ENCODE results near the gene C1orf35. TPM values are rescaled to one million over a fixed set of nuclear protein-coding genes. Genes with fewer than 3 reads are reported as not detected.

The C1orf35 gene
- total RNA-seq, 2 donors from 2014 or later: 9.1 to 9.7 TPM

DNA sequence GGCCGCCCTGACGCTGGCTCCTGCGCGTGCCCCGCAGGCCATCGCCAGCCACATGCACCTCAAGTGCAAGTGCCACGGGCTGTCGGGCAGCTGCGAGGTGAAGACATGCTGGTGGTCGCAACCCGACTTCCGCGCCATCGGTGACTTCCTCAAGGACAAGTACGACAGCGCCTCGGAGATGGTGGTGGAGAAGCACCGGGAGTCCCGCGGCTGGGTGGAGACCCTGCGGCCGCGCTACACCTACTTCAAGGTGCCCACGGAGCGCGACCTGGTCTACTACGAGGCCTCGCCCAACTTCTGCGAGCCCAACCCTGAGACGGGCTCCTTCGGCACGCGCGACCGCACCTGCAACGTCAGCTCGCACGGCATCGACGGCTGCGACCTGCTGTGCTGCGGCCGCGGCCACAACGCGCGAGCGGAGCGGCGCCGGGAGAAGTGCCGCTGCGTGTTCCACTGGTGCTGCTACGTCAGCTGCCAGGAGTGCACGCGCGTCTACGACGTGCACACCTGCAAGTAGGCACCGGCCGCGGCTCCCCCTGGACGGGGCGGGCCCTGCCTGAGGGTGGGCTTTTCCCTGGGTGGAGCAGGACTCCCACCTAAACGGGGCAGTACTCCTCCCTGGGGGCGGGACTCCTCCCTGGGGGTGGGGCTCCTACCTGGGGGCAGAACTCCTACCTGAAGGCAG is 44.0 kb downstream of the C1orf35 start:
- peaks cover 25% of the 10 kb centered on the region for H3K27me3 ChIP-seq (replicated peaks; ENCODE audit: insufficient read depth)

DNA sequence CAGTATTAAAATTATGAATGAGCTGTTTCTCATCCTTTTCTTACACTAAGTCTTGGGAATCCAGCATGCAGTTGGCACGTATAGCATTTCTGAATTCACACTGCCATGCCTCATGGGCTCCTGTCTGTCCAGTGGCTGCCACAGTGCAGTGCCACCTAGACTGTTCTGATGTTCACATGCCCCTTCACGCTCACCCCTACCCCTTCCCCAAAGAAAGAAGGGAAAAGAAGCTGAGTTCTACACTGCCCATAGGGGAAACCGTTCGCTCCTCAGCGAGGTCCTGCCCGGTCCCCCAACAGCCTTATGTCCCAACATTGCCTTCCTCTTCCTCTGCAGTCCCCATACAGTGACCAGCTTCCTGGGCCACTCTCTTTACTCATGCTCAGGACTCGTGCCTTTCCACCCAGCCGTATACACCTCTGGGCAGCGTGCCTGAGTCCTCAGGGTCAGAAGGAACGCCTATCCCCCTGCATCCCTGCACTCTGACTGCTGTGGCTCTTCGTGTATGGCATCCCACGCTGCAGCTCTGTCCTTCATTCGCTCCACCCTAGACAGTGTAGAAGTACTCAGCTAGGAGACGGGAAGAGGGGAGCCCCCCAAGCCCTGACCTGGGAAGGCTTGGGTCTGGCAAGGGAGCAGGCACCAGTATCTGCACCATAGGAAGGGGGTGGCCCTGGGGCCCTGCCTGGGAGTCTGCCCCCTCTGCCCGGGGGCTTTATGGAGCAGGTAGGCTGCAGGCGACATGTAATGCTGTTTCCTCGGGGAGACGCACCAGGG is 44.8 kb downstream of the C1orf35 start:
- ATAC-seq (ENCODE audit: insufficient number of reproducible peaks, low FRiP score, low read depth): no peak
- peaks cover 25% of the 10 kb centered on the region for H3K27me3 ChIP-seq (replicated peaks; ENCODE audit: insufficient read depth)
- no peak overlapping the region for H3K4me3 ChIP-seq
- no peak overlapping the region for H3K27ac ChIP-seq
- DNase-seq (ENCODE audit: low spot score): no peak
- H3K4me1 ChIP-seq (ENCODE audit: control insufficient read depth in 1 of 2, low read depth in 2 of 2): peaks cover 0 to 10% of the 10 kb centered on the region in 2 donors
- no peaks in the 10 kb centered on the region for H3K36me3 ChIP-seq
- TF ChIP-seq, protein P1, sequence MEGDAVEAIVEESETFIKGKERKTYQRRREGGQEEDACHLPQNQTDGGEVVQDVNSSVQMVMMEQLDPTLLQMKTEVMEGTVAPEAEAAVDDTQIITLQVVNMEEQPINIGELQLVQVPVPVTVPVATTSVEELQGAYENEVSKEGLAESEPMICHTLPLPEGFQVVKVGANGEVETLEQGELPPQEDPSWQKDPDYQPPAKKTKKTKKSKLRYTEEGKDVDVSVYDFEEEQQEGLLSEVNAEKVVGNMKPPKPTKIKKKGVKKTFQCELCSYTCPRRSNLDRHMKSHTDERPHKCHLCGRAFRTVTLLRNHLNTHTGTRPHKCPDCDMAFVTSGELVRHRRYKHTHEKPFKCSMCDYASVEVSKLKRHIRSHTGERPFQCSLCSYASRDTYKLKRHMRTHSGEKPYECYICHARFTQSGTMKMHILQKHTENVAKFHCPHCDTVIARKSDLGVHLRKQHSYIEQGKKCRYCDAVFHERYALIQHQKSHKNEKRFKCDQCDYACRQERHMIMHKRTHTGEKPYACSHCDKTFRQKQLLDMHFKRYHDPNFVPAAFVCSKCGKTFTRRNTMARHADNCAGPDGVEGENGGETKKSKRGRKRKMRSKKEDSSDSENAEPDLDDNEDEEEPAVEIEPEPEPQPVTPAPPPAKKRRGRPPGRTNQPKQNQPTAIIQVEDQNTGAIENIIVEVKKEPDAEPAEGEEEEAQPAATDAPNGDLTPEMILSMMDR (IDR thresholded peaks at IDR 0.05): no peak
- no peaks in the 10 kb centered on the region for H3K9me3 ChIP-seq

More for the DNA sequence above, 44.0 kb downstream of the C1orf35 start:
- no peak overlapping the region for H3K27ac ChIP-seq
- ATAC-seq (ENCODE audit: insufficient number of reproducible peaks, low FRiP score, low read depth): no peak
- no peaks in the 10 kb centered on the region for H3K9me3 ChIP-seq
- peaks cover 0 to 10% of the 10 kb centered on the region in 2 donors for H3K4me1 ChIP-seq (ENCODE audit: control insufficient read depth in 1 of 2, low read depth in 2 of 2)
- TF ChIP-seq, protein P1 (IDR thresholded peaks at IDR 0.05): no peak
- H3K4me3 ChIP-seq: peak overlapping the region; percentile 49
- H3K36me3 ChIP-seq: no peaks in the 10 kb centered on the region
- DNase-seq (ENCODE audit: low spot score): no peak

Other genes with a start within 250 kb of the C1orf35 start
- gene WNT9A, start 155.4 kb downstream of the C1orf35 start, total RNA-seq: 1 to 10 TPM; 1.2 to 7.9 TPM
- not detected for gene WNT3A, start 96.3 kb downstream of the C1orf35 start, total RNA-seq
- gene ARF1, start 20.6 kb downstream of the C1orf35 start, total RNA-seq: 100 to 1,000 TPM; 366 to 375 TPM
- 10 to 100 TPM; 32.4 to 79.3 TPM for gene MRPL55, start 6.0 kb upstream of the C1orf35 start, total RNA-seq
- gene GUK1, start 37.0 kb upstream of the C1orf35 start, total RNA-seq: 100 to 1,000 TPM; 252 to 422 TPM
- gene GJC2, start 46.6 kb upstream of the C1orf35 start, total RNA-seq: 1 to 10 TPM in 1 of 2 donors, under 1 TPM in 1; 0.95 to 3.6 TPM
- gene IBA57, start 62.5 kb upstream of the C1orf35 start, total RNA-seq: 10 to 100 TPM in 1 of 2 donors, 1 to 10 TPM in 1; 3.5 to 12.2 TPM
- 10 to 100 TPM; 22.3 to 40.2 TPM for gene OBSCN, start 104.7 kb upstream of the C1orf35 start, total RNA-seq

Data from thoracic aorta (tissue), 2 donors.